Peyer's patch (tissue), 4 donors: ENCODE measurements around the gene CYB5B. TPM values are rescaled to one million over a fixed set of nuclear protein-coding genes. Genes with fewer than 3 reads are reported as not detected.

Experiments
- DNase-seq, 3 donors: peaks; one replicate each; pipeline ENCODE4 v3.0.0-alpha.2; 2017 to 2019
- H3K27ac ChIP-seq, 4 donors: fragments of 200-600 bp; sonication (generic); one replicate each; pipeline ENCODE4 v1.5.1; 2016 to 2019
- H3K27me3 ChIP-seq, 2 donors: fragments of 200-600 bp; sonication (generic); one replicate each; pipeline ENCODE4 v1.5.1; 2019
- H3K36me3 ChIP-seq, 3 donors: fragments of 200-600 bp; sonication (generic); one replicate each; pipeline ENCODE4 v1.5.1; 2016 to 2019
- H3K4me1 ChIP-seq, 4 donors: fragments of 200-600 bp; sonication (generic); one replicate each; pipeline ENCODE4 v1.5.1; 2016 to 2019
- H3K4me3 ChIP-seq, 4 donors: fragments of 200-600 bp; sonication (generic); 1 replicate in 3 of 4; 2 replicates in 1 of 4; pipeline ENCODE4 v1.5.1; 2016 to 2019; ENCODE audit warnings: mild to moderate bottlenecking in 1 of 4
- H3K9me3 ChIP-seq, 4 donors: fragments of 200-600 bp; sonication (generic); one replicate each; pipeline ENCODE4 v1.5.1; 2016 to 2019; ENCODE audit warnings: mild to moderate bottlenecking in 1 of 4
- POLR2A ChIP-seq, 2 donors: fragments of 450-650 bp; IDR thresholded peaks; one replicate each; pipeline ENCODE4 v1.5.1; 2017; ENCODE audit warnings: antibody characterized with exemption in 2 of 2, mild to moderate bottlenecking in 2 of 2, moderate library complexity in 2 of 2
- total RNA-seq, 4 donors: library from RNA; depleted of rRNA; stranded (reverse); fragments of >200 nt; gene quantifications; one replicate each; pipeline ENCODE4 v1.1.0, GENCODE V29; 2016
- TF ChIP-seq, protein P1 (sequence below), 6 experiments: fragments of 450-650 bp in 4 of 6; fragments of 200-600 bp in 2 of 6; sonication (generic) in 1 of 6; IDR thresholded peaks; one replicate each; pipeline ENCODE4 v1.5.1; 2017 to 2019; ENCODE audit warnings: antibody characterized with exemption in 6 of 6, mild to moderate bottlenecking in 3 of 6, moderate library complexity in 1 of 6

Gene CYB5B
- total RNA-seq, 4 donors from 2014 or later = 62.7 to 95.7 (median 65.7) TPM

DNA sequence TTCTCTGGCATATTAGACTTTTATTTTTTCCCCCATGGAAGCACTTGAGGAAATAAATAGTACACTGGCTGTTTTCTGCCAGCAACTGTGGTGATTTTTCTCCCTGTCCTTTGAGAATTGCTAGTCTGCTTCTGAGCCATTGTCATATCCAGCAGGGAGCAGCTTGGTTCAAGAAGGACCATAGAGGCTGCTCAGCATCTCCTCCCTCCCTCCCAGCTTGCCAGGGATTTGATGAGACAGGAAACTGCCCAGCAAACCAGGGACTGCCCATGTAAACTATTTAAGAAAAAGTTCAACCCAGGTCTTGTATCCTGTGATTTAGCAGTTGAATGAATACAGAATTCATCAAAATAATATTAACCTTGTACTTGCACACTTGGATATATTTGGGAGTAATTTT lies 39.5 kb downstream of the CYB5B start:
- H3K4me1 ChIP-seq = peaks cover 0 to 22% (median 0%) of the 10 kb centered on the region in 4 donors
- no peak overlapping the region for H3K4me3 ChIP-seq
- TF ChIP-seq, protein P1, sequence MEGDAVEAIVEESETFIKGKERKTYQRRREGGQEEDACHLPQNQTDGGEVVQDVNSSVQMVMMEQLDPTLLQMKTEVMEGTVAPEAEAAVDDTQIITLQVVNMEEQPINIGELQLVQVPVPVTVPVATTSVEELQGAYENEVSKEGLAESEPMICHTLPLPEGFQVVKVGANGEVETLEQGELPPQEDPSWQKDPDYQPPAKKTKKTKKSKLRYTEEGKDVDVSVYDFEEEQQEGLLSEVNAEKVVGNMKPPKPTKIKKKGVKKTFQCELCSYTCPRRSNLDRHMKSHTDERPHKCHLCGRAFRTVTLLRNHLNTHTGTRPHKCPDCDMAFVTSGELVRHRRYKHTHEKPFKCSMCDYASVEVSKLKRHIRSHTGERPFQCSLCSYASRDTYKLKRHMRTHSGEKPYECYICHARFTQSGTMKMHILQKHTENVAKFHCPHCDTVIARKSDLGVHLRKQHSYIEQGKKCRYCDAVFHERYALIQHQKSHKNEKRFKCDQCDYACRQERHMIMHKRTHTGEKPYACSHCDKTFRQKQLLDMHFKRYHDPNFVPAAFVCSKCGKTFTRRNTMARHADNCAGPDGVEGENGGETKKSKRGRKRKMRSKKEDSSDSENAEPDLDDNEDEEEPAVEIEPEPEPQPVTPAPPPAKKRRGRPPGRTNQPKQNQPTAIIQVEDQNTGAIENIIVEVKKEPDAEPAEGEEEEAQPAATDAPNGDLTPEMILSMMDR (IDR thresholded peaks at IDR 0.05) = no peak
- TF ChIP-seq POLR2A (IDR thresholded peaks at IDR 0.05) = no peak
- no peaks in the 10 kb centered on the region for H3K9me3 ChIP-seq
- no peaks in the 10 kb centered on the region for H3K27me3 ChIP-seq
- peaks cover 0 to 46% (median 0%) of the 10 kb centered on the region in 3 donors for H3K36me3 ChIP-seq
- no peak overlapping the region for H3K27ac ChIP-seq
- no peak for DNase-seq

GRCh38 chr16:69465083-69465721 lies 40.8 kb downstream of the CYB5B start:
- no peak for DNase-seq
- H3K27ac ChIP-seq = peak overlapping the region; percentile 11 to 59 (median 32)
- no peak overlapping the region for H3K4me3 ChIP-seq
- no peaks in the 10 kb centered on the region for H3K9me3 ChIP-seq
- no peak for TF ChIP-seq POLR2A (IDR thresholded peaks at IDR 0.05)
- TF ChIP-seq, protein P1 (IDR thresholded peaks at IDR 0.05) = peak in 3 of 6 experiments; percentile 23 to 27 (median 26)
- peaks cover 0 to 33% (median 0%) of the 10 kb centered on the region in 3 donors for H3K36me3 ChIP-seq
- peaks cover 0 to 22% (median 2%) of the 10 kb centered on the region in 4 donors for H3K4me1 ChIP-seq
- no peaks in the 10 kb centered on the region for H3K27me3 ChIP-seq

GRCh38 chr16:69465881-69466280 lies 41.5 kb downstream of the CYB5B start:
- no peak for DNase-seq
- no peak overlapping the region for H3K27ac ChIP-seq
- H3K4me3 ChIP-seq = no peak overlapping the region
- peaks cover 0 to 26% (median 0%) of the 10 kb centered on the region in 3 donors for H3K36me3 ChIP-seq
- TF ChIP-seq, protein P1 (IDR thresholded peaks at IDR 0.05) = no peak
- TF ChIP-seq POLR2A (IDR thresholded peaks at IDR 0.05) = no peak
- peaks cover 0 to 22% (median 2%) of the 10 kb centered on the region in 4 donors for H3K4me1 ChIP-seq
- no peaks in the 10 kb centered on the region for H3K27me3 ChIP-seq
- no peaks in the 10 kb centered on the region for H3K9me3 ChIP-seq

DNA sequence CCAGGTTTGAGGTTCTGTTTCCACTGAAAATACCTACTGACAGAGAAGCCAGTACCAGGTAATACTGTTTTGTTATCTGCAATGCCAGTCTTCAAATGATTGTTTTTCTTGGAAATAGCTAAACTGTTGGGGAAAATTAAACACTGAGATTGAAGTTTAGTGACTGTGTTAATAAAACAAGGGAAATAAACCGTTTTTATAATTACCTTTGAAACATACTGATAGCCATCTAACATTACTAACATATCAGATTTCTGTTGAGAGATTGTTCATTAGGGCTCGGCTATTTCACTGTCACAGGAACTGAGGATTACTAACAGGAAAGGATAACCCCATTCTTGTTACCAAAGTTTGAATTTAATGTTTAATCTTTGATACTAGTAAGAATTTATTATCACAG lies 42.1 kb downstream of the CYB5B start:
- Histone ChIP-seq H3K9me3 (no peaks in the 10 kb centered on the region), H3K4me3 (no peak overlapping the region), H3K4me1 (peaks cover 0 to 22% (median 2%) of the 10 kb centered on the region in 4 donors), H3K27me3 (no peaks in the 10 kb centered on the region), H3K36me3 (peaks cover 0 to 21% (median 0%) of the 10 kb centered on the region in 3 donors), H3K27ac (no peak overlapping the region)
- TF ChIP-seq, protein P1 (IDR thresholded peaks at IDR 0.05) = no peak
- TF ChIP-seq POLR2A (IDR thresholded peaks at IDR 0.05) = no peak
- DNase-seq = no peak

GRCh38 chr16:69467080-69467479 lies 42.7 kb downstream of the CYB5B start:
- peaks cover 0 to 18% (median 0%) of the 10 kb centered on the region in 3 donors for H3K36me3 ChIP-seq
- peaks cover 0 to 22% (median 2%) of the 10 kb centered on the region in 4 donors for H3K4me1 ChIP-seq
- no peaks in the 10 kb centered on the region for H3K9me3 ChIP-seq
- no peak for TF ChIP-seq POLR2A (IDR thresholded peaks at IDR 0.05)
- TF ChIP-seq, protein P1 (IDR thresholded peaks at IDR 0.05) = no peak
- DNase-seq = no peak
- no peak overlapping the region for H3K4me3 ChIP-seq
- H3K27ac ChIP-seq = no peak overlapping the region
- H3K27me3 ChIP-seq = no peaks in the 10 kb centered on the region
